Erythroblast (primary cell): ENCODE measurements around the gene SERHL2.
"Not testable (repeated sequence)": the region's sequence is repeated elsewhere in the genome, so short reads cannot be mapped to it uniquely, and the experiment has no call there.

Experiments used
- GATA1 ChIP-seq: IDR thresholded peaks from 2 replicates; pipeline ENCODE4 v1.6.1; 2011; ENCODE audit warnings: low read depth, mild to moderate bottlenecking, control low read depth, low read length, moderate library complexity
- POLR2A ChIP-seq: IDR thresholded peaks from 2 replicates; pipeline ENCODE4 v1.6.1; 2011; ENCODE audit warnings: mild to moderate bottlenecking, low read length

DNA sequence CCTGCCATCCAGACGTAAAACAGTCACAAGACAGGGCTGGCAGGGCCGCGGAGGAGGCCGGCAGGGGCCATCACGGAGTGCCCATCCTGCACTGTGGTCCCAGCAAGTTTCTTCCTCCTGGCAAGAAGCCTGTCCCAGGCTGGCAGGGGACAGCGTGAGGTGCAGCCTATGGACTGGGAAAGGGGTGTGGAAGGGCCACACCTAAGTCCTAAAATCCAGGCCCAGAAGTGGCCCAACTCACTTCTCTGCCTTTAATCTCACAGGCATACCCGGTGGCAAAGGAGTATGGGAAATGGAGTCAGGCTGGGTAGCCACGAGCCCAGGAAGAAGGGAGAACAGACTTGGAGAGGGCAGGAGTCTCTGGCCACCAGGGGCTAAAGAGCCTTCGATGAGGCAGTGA, 16.8 kb downstream of the SERHL2 start:
- TF ChIP-seq POLR2A = peak; percentile 18
- not testable (repeated sequence) for TF ChIP-seq GATA1
